ENCODE measurements around the gene MAP7D2. TPM values are rescaled to one million over a fixed set of nuclear protein-coding genes. Genes with fewer than 3 reads are reported as not detected.
"Not testable (repeated sequence)": the region's sequence is repeated elsewhere in the genome, so short reads cannot be mapped to it uniquely, and the experiment has no call there.

MAP7D2 gene
- total RNA-seq, 1 experiment from 2014 or later = 0.15 TPM

- no peak for TF ChIP-seq CTCF (IDR thresholded peaks at IDR 0.05 in 2 of 3, conservative IDR thresholded peaks at IDR 0.05 in 1 of 3; ENCODE audit: borderline replicate concordance in 1 of 3, insufficient read depth in 1 of 3, low read depth in 2 of 3, low read length in 2 of 3)
- no peak for TF ChIP-seq ELF1 (IDR thresholded peaks at IDR 0.05; ENCODE audit: borderline replicate concordance, low read depth)
- TF ChIP-seq CEBPB (IDR thresholded peaks at IDR 0.05; ENCODE audit: low read depth) = no peak
- no peak for TF ChIP-seq SP1 (IDR thresholded peaks at IDR 0.05; ENCODE audit: low read depth)
- no peak for TF ChIP-seq EZH2 (IDR thresholded peaks at IDR 0.05)
These were observed 12.0 kb upstream of the MAP7D2 start (continued) for GRCh38 chrX:20128670-20129069.

- CTCF ChIA-PET = interaction anchor here (1.3 kb wide), 1 partner anchor 223 kb away, joined by 3 read pairs; no protein-coding TSS in a partner anchor
- POLR2A ChIA-PET = not testable (repeated sequence)
- peak; percentile 63 for ATAC-seq
These were observed 10.7 kb upstream of the MAP7D2 start for GRCh38 chrX:20127440-20127839.

GRCh38 chrX:20126833-20127232 is 10.1 kb upstream of the MAP7D2 start:
- H3K27me3 ChIP-seq (ENCODE audit: insufficient read depth, low read length); H3K9me2 ChIP-seq (ENCODE audit: insufficient read depth); POLR2A ChIA-PET; H3K79me2 ChIP-seq (ENCODE audit: insufficient read depth, low read length); H2AFZ ChIP-seq (ENCODE audit: low read depth, low read length, poor library complexity, severe bottlenecking); H3K9me3 ChIP-seq (ENCODE audit: control insufficient read depth in 1 of 2, insufficient read depth in 1 of 2, low read depth in 1 of 2, low read length in 2 of 2); H3K9ac ChIP-seq (ENCODE audit: low read length); DNase-seq (ENCODE audit: low read depth, low spot score); intact Hi-C loops (cut with micrococcal nuclease); ATAC-seq; H3K4me2 ChIP-seq (ENCODE audit: low read length); BruUV-seq (replicated peaks); H3K4me3 ChIP-seq (replicated peaks in 1 of 2; ENCODE audit: low read depth in 1 of 2, low read length in 2 of 2); H3K4me1 ChIP-seq (ENCODE audit: control insufficient read depth in 1 of 2, insufficient read depth in 2 of 2, low read length in 2 of 2); H3K27ac ChIP-seq (ENCODE audit: low read depth, low read length); CTCF ChIA-PET; RAD21 ChIA-PET (ENCODE audit: low non-redundant PET in 1 of 2, low total read pairs in 2 of 2, uncharacterized antibody in 2 of 2, unreplicated experiment in 2 of 2); H4K20me1 ChIP-seq (ENCODE audit: insufficient read depth): not testable (repeated sequence)
- H3K36me3 ChIP-seq (ENCODE audit: control insufficient read depth in 1 of 2, insufficient read depth in 2 of 2, low read length in 2 of 2) = peaks cover 13 to 17% of the 10 kb centered on the region in 2 experiments; a peak in 3 of 4 replicates

More at GRCh38 chrX:20127440-20127839, 10.7 kb upstream of the MAP7D2 start:
- intact Hi-C loops (cut with micrococcal nuclease); H3K9me2 ChIP-seq (ENCODE audit: insufficient read depth); H3K27me3 ChIP-seq (ENCODE audit: insufficient read depth, low read length); RAD21 ChIA-PET (ENCODE audit: low non-redundant PET in 1 of 2, low total read pairs in 2 of 2, uncharacterized antibody in 2 of 2, unreplicated experiment in 2 of 2); H3K9me3 ChIP-seq (ENCODE audit: control insufficient read depth in 1 of 2, insufficient read depth in 1 of 2, low read depth in 1 of 2, low read length in 2 of 2); H3K27ac ChIP-seq (ENCODE audit: low read depth, low read length); H3K9ac ChIP-seq (ENCODE audit: low read length); H2AFZ ChIP-seq (ENCODE audit: low read depth, low read length, poor library complexity, severe bottlenecking); H3K4me2 ChIP-seq (ENCODE audit: low read length); H3K79me2 ChIP-seq (ENCODE audit: insufficient read depth, low read length); H3K4me3 ChIP-seq (replicated peaks in 1 of 2; ENCODE audit: low read depth in 1 of 2, low read length in 2 of 2); DNase-seq (ENCODE audit: low read depth, low spot score); H3K4me1 ChIP-seq (ENCODE audit: control insufficient read depth in 1 of 2, insufficient read depth in 2 of 2, low read length in 2 of 2); H4K20me1 ChIP-seq (ENCODE audit: insufficient read depth): not testable (repeated sequence)
- BruUV-seq (replicated peaks) = TSS peak; percentile 13
- H3K36me3 ChIP-seq (ENCODE audit: control insufficient read depth in 1 of 2, insufficient read depth in 2 of 2, low read length in 2 of 2) = peaks cover 16 to 19% of the 10 kb centered on the region in 2 experiments; a peak in 3 of 4 replicates

Data from HCT116 (cell line).